Activated CD8-positive, alpha-beta T cell treated with anti-CD3 and anti-CD28 coated beads for 36 hours (primary cell): ENCODE results near the gene PNPO. TPM values are rescaled to one million over a fixed set of nuclear protein-coding genes. Genes with fewer than 3 reads are reported as not detected.

Experiments
- ATAC-seq: fragments of 200-7000 bp; cut with Tn5 transposase; one replicate; pipeline ENCODE4 v1.10.0; 2021; ENCODE audit warnings: mild to moderate bottlenecking, moderate library complexity
- CTCF ChIA-PET: fragments of 350-600 bp; sonication (Branson Sonifier 250); formaldehyde crosslinking; loops from one replicate; lab custom pipeline; 2021; ENCODE audit warnings: antibody characterized with exemption; lab: Charles Lee
- POLR2A ChIA-PET: fragments of 350-600 bp; sonication (Branson Sonifier 250); formaldehyde crosslinking; loops from one replicate; lab custom pipeline; 2021; ENCODE audit warnings: antibody characterized with exemption; lab: Charles Lee
- DNase-seq: peaks from one replicate; pipeline ENCODE4 v3.0.0-alpha.2; 2020
- H3K27ac Mint-ChIP-seq: one replicate; pipeline ENCODE4 v1.8.0; 2021; ENCODE audit warnings: mild to moderate bottlenecking, mixed read lengths
- H3K27me3 Mint-ChIP-seq: one replicate; pipeline ENCODE4 v1.8.0; 2021; ENCODE audit warnings: mixed read lengths
- H3K36me3 Mint-ChIP-seq: one replicate; pipeline ENCODE4 v1.8.0; 2021; ENCODE audit warnings: low read depth, mixed read lengths
- H3K4me1 Mint-ChIP-seq: one replicate; pipeline ENCODE4 v1.8.0; 2021; ENCODE audit warnings: low read depth, mixed read lengths
- H3K4me3 Mint-ChIP-seq: one replicate; pipeline ENCODE4 v1.8.0; 2021; ENCODE audit warnings: mild to moderate bottlenecking, moderate library complexity, mixed read lengths
- H3K9me3 Mint-ChIP-seq: one replicate; pipeline ENCODE4 v1.8.0; 2021; ENCODE audit warnings: mixed read lengths
- CTCF ChIP-seq: fragments of 200-600 bp; IDR thresholded peaks from one replicate; pipeline ENCODE4 v1.8.0; 2022; ENCODE audit warnings: antibody characterized with exemption, mild to moderate bottlenecking
- intact Hi-C: fragments of 100-400 bp; cut with micrococcal nuclease; formaldehyde crosslinking; loops from one replicate; pipeline ENCODE4 v1.10.0; 2022
- total RNA-seq, 2 experiments: library from RNA; stranded (reverse); gene quantifications; one replicate each; pipeline ENCODE4 v1.2.3, GENCODE V29; 2021

PNPO gene
- total RNA-seq, 2 experiments from 2014 or later = 41.0 to 42.7 TPM

- no peaks in the 10 kb centered on the region for H3K27me3 Mint-ChIP-seq
- peaks cover 15% of the 10 kb centered on the region for H3K4me1 Mint-ChIP-seq
- peaks cover 8% of the 10 kb centered on the region for H3K36me3 Mint-ChIP-seq
- no peak for ATAC-seq
- H3K9me3 Mint-ChIP-seq = no peaks in the 10 kb centered on the region
- TF ChIP-seq CTCF = no peak
- intact Hi-C loops = no loop called here
- no peak for DNase-seq
- no peak overlapping the region for H3K27ac Mint-ChIP-seq
- ChIA-PET CTCF (interaction anchor here (0.9 to 16.3 kb wide), 5 partner anchors 12 to 64 kb away, joined by 3 to 284 read pairs (median 5); partner anchors contain the start of genes CDK5RAP3 and PNPO), POLR2A (interaction anchor here (1.0 to 1.1 kb wide), 2 partner anchors 16 to 58 kb away, joined by 3 to 4 read pairs; no protein-coding TSS in a partner anchor)
- no peak overlapping the region for H3K4me3 Mint-ChIP-seq
These were observed 12.5 kb downstream of the PNPO start for GRCh38 chr17:47953909-47954308.

GRCh38 chr17:47955497-47956461 is 14.4 kb downstream of the PNPO start:
- ChIA-PET POLR2A (interaction anchor here (0.9 to 1.7 kb wide), 3 partner anchors 9 to 60 kb away, joined by 3 to 5 read pairs (median 3); no protein-coding TSS in a partner anchor), CTCF (interaction anchor here (2.5 to 4.3 kb wide), 4 partner anchors 7 to 66 kb away, joined by 5 to 34 read pairs (median 18); partner anchors contain the start of gene CDK5RAP3)

GRCh38 chr17:47956791-47957590 is 15.6 kb downstream of the PNPO start:
- H3K27ac Mint-ChIP-seq = no peak overlapping the region
- CTCF ChIA-PET = interaction anchor here (0.9 to 4.3 kb wide), 5 partner anchors 8 to 22 kb away, joined by 3 to 34 read pairs (median 17); partner anchors contain the start of gene CDK5RAP3
- no peaks in the 10 kb centered on the region for H3K27me3 Mint-ChIP-seq
- POLR2A ChIA-PET = interaction anchor here (1.0 to 1.7 kb wide), 3 partner anchors 10 to 61 kb away, joined by 3 to 6 read pairs (median 3); partner anchors contain the start of gene CDK5RAP3
- no peak for ATAC-seq
- H3K9me3 Mint-ChIP-seq = no peaks in the 10 kb centered on the region
- no peaks in the 10 kb centered on the region for H3K4me1 Mint-ChIP-seq
- H3K36me3 Mint-ChIP-seq = peaks cover 3% of the 10 kb centered on the region
- no peak for TF ChIP-seq CTCF
- DNase-seq = no peak
- intact Hi-C loops = no loop called here
- H3K4me3 Mint-ChIP-seq = no peak overlapping the region

More at GRCh38 chr17:47955497-47956461, 14.4 kb downstream of the PNPO start:
- Mint-ChIP-seq H3K36me3 (peaks cover 5% of the 10 kb centered on the region), H3K4me3 (no peak overlapping the region), H3K4me1 (peaks cover 2% of the 10 kb centered on the region), H3K27me3 (no peaks in the 10 kb centered on the region), H3K27ac (no peak overlapping the region), H3K9me3 (no peaks in the 10 kb centered on the region)
- ATAC-seq = no peak
- no peak for DNase-seq
- no peak for TF ChIP-seq CTCF
- intact Hi-C loops = no loop called here

GRCh38 chr17:47957591-47958490 is 16.5 kb downstream of the PNPO start, which contains the start of gene PRR15L:
Gene PRR15L, minus strand, starts transcription at chr17:47957883. Its CDS starts 4,649 bp downstream, at chr17:47953234.
- H3K27ac Mint-ChIP-seq = no peak within 1 kb of the TSS
- no peaks in the 10 kb centered on the region for H3K4me1 Mint-ChIP-seq
- H3K36me3 Mint-ChIP-seq = no peaks in the 10 kb centered on the region
- no peak within 1 kb of the TSS for H3K4me3 Mint-ChIP-seq
- DNase-seq (no peak), ATAC-seq (no peak)
- H3K27me3 Mint-ChIP-seq = no peaks in the 10 kb centered on the region
- H3K9me3 Mint-ChIP-seq = no peaks in the 10 kb centered on the region
- CTCF ChIA-PET = interaction anchor here (0.7 to 4.3 kb wide), 5 partner anchors 9 to 21 kb away, joined by 4 to 34 read pairs (median 17); partner anchors contain the start of gene CDK5RAP3
- POLR2A ChIA-PET = interaction anchor here (1.6 to 1.7 kb wide), 2 partner anchors 13 to 62 kb away, joined by 3 to 6 read pairs; partner anchors contain the start of gene CDK5RAP3
- intact Hi-C loops = no loop called here
- no peak for TF ChIP-seq CTCF
